HG02588 (cell line): Measurements from ENCODE around the gene AMZ2.
A peak's percentile ranks its signal among the peaks of the same experiment; 100 is the strongest.

Source experiments
- ATAC-seq: cut with Tn5 transposase; IDR thresholded peaks from one replicate; pipeline ENCODE4 v1.9.1; 2021; ENCODE audit warnings: mild to moderate bottlenecking, moderate library complexity; ENCODE audit not compliant: unreplicated experiment

Gene AMZ2

GRCh38 chr17:68290268-68290954, 42.6 kb downstream of the AMZ2 start:
- no peak for ATAC-seq

GRCh38 chr17:68290955-68291835, 43.4 kb downstream of the AMZ2 start, which contains the start of the genes ARSG and SLC16A6:
TSS of gene ARSG (plus strand) at chr17:68291495. CDS start at chr17:68307494, 15,999 bp downstream.
TSS of gene SLC16A6 (minus strand) at chr17:68291127. CDS start at chr17:68278320, 12,807 bp downstream.
- ATAC-seq, result peak; percentile 54

- peak; percentile 60 for ATAC-seq
These were observed 44.2 kb downstream of the AMZ2 start for GRCh38 chr17:68291836-68292688.

- no peak for ATAC-seq
These were observed 44.8 kb downstream of the AMZ2 start for GRCh38 chr17:68292689-68293040.

- ATAC-seq, result no peak
These were observed 45.8 kb downstream of the AMZ2 start for GRCh38 chr17:68293490-68294195.

GRCh38 chr17:68294196-68294555, 46.3 kb downstream of the AMZ2 start:
- no peak for ATAC-seq

- no peak for ATAC-seq
These were observed 46.8 kb downstream of the AMZ2 start for GRCh38 chr17:68294617-68295016.

GRCh38 chr17:68295086-68295485, 47.2 kb downstream of the AMZ2 start:
- ATAC-seq, result no peak

- ATAC-seq, result no peak
These were observed 48.7 kb downstream of the AMZ2 start for GRCh38 chr17:68296217-68297191.

GRCh38 chr17:68297195-68297594, 49.4 kb downstream of the AMZ2 start:
- ATAC-seq, result no peak

GRCh38 chr17:68298601-68299000, 50.8 kb downstream of the AMZ2 start:
- no peak for ATAC-seq

GRCh38 chr17:68299817-68300216, 52.0 kb downstream of the AMZ2 start:
- no peak for ATAC-seq

- no peak for ATAC-seq
These were observed 53.7 kb downstream of the AMZ2 start for GRCh38 chr17:68301438-68301959.

GRCh38 chr17:68302066-68302564, 54.3 kb downstream of the AMZ2 start:
- ATAC-seq, result no peak

GRCh38 chr17:68302666-68303065, 54.8 kb downstream of the AMZ2 start:
- ATAC-seq, result no peak

GRCh38 chr17:68304706-68305105, 56.9 kb downstream of the AMZ2 start:
- ATAC-seq, result no peak

- no peak for ATAC-seq
These were observed 57.3 kb downstream of the AMZ2 start for GRCh38 chr17:68305142-68305541.
